IMR-90 (cell line): Measurements from ENCODE around the gene SPINDOC. TPM values are rescaled to one million over a fixed set of nuclear protein-coding genes. Genes with fewer than 3 reads are reported as not detected.

Experiments
- ATAC-seq: fragments of 200-7000 bp; cut with Tn5 transposase; 2 replicates; pipeline ENCODE4 v1.9.1; 2020; ENCODE audit warnings: low read depth, mild to moderate bottlenecking, moderate library complexity
- BruUV-seq: library from RNA; stranded (reverse); fragments of 400-500 nt; replicated peaks from 2 replicates; lab custom pipeline; 2021; lab: Mats Ljungman, UMichigan
- CTCF ChIA-PET: fragments of 300-600 bp; formaldehyde crosslinking; extraction: SDS; loops from one replicate; lab custom pipeline; 2021; ENCODE audit warnings: antibody characterized with exemption; lab: Yijun Ruan, JAX
- POLR2A ChIA-PET: fragments of 300-600 bp; sonication (Branson Sonifier 250); formaldehyde crosslinking; loops from one replicate; lab custom pipeline; 2022; ENCODE audit warnings: antibody characterized with exemption; ENCODE audit not compliant: unreplicated experiment; lab: Charles Lee
- DNase-seq: peaks from one replicate; pipeline ENCODE4 v3.0.0; 2013
- H2AFZ ChIP-seq: replicated peaks from 2 replicates; pipeline ENCODE3; 2013; ENCODE audit warnings: low read length, mild to moderate bottlenecking; ENCODE audit not compliant: poor library complexity
- H2AK5ac ChIP-seq: 2 replicates; pipeline ENCODE4 v1.6.1; 2013; ENCODE audit warnings: low read depth, low read length, inconsistent platforms
- H2AK9ac ChIP-seq: replicated peaks from 2 replicates; pipeline ENCODE3; 2013; ENCODE audit warnings: mild to moderate bottlenecking, low read depth, low read length, moderate library complexity; ENCODE audit not compliant: poor library complexity
- H2BK120ac ChIP-seq: 2 replicates; pipeline ENCODE4 v1.6.1; 2013; ENCODE audit warnings: low read depth, low read length, inconsistent platforms
- H2BK15ac ChIP-seq: 3 replicates; pipeline ENCODE4 v1.6.1; 2013; ENCODE audit warnings: low read depth, low read length, inconsistent platforms
- H2BK20ac ChIP-seq: 2 replicates; pipeline ENCODE4 v1.6.1; 2013; ENCODE audit warnings: low read depth, mild to moderate bottlenecking, inconsistent platforms, low read length, moderate library complexity
- H2BK5ac ChIP-seq: 2 replicates; pipeline ENCODE4 v1.6.1; 2013; ENCODE audit warnings: mild to moderate bottlenecking, low read depth, low read length, inconsistent platforms; ENCODE audit not compliant: poor library complexity, severe bottlenecking
- H3K14ac ChIP-seq: replicated peaks from 2 replicates; pipeline ENCODE4 v1.6.1; 2013; ENCODE audit warnings: low read depth, low read length, inconsistent platforms
- H3K18ac ChIP-seq: 2 replicates; pipeline ENCODE4 v1.6.1; 2013; ENCODE audit warnings: low read depth, low read length, control low read depth
- H3K23ac ChIP-seq: 2 replicates; pipeline ENCODE4 v1.6.1; 2013; ENCODE audit warnings: low read depth, low read length, inconsistent platforms
- H3K27ac ChIP-seq: 2 replicates; pipeline ENCODE4 v1.5.1; 2013; ENCODE audit warnings: mild to moderate bottlenecking, control low read depth, low read length; ENCODE audit not compliant: insufficient read depth
- H3K27me3 ChIP-seq: 2 replicates; pipeline ENCODE4 v1.6.1; 2013; ENCODE audit warnings: low read length; ENCODE audit not compliant: control insufficient read depth, insufficient read depth
- H3K36me3 ChIP-seq: 2 replicates; pipeline ENCODE4 v1.6.1; 2013; ENCODE audit warnings: low read length, mixed read lengths; ENCODE audit not compliant: control insufficient read depth, insufficient read depth
- H3K4ac ChIP-seq: 2 replicates; pipeline ENCODE4 v1.6.1; 2013; ENCODE audit warnings: low read depth, low read length, inconsistent platforms
- H3K4me1 ChIP-seq: 2 replicates; pipeline ENCODE4 v1.6.1; 2013; ENCODE audit warnings: low read length, mixed read lengths; ENCODE audit not compliant: control insufficient read depth, insufficient read depth
- H3K4me2 ChIP-seq: 2 replicates; pipeline ENCODE4 v1.6.1; 2013; ENCODE audit warnings: low read depth, mild to moderate bottlenecking, control low read depth, low read length, moderate library complexity
- H3K4me3 ChIP-seq: 2 replicates; pipeline ENCODE4 v1.5.1; 2013; ENCODE audit warnings: low read depth, mild to moderate bottlenecking, control low read depth, low read length, moderate library complexity; ENCODE audit not compliant: insufficient read depth
- H3K56ac ChIP-seq: 2 replicates; pipeline ENCODE4 v1.6.1; 2013; ENCODE audit warnings: low read length, inconsistent platforms; ENCODE audit not compliant: insufficient read depth; ENCODE audit errors: extremely low read depth
- H3K79me1 ChIP-seq, 2 experiments: 2 replicates each; pipeline ENCODE4 v1.6.1; 2013; ENCODE audit warnings: low read length in 2 of 2, inconsistent platforms in 1 of 2, low read depth in 1 of 2
- H3K9ac ChIP-seq: 2 replicates; pipeline ENCODE4 v1.6.1; 2013; ENCODE audit warnings: low read depth, low read length, control low read depth
- H3K9me1 ChIP-seq: 2 replicates; pipeline ENCODE4 v1.6.1; 2013; ENCODE audit warnings: low read length, inconsistent platforms; ENCODE audit not compliant: insufficient read depth
- H3K9me3 ChIP-seq: 2 replicates; pipeline ENCODE4 v1.6.1; 2013; ENCODE audit warnings: low read length; ENCODE audit not compliant: control insufficient read depth, insufficient read depth
- H4K20me1 ChIP-seq: 2 replicates; pipeline ENCODE4 v1.6.1; 2013; ENCODE audit warnings: low read length, inconsistent platforms; ENCODE audit not compliant: insufficient read depth
- H4K5ac ChIP-seq: 2 replicates; pipeline ENCODE4 v1.6.1; 2013; ENCODE audit warnings: mild to moderate bottlenecking, low read depth, low read length, control low read depth
- H4K8ac ChIP-seq, 2 experiments: 2 replicates each; pipeline ENCODE4 v1.6.1; 2013; ENCODE audit warnings: low read depth in 2 of 2, low read length in 2 of 2, control low read depth in 1 of 2, inconsistent platforms in 1 of 2
- H4K91ac ChIP-seq: 2 replicates; pipeline ENCODE4 v1.6.1; 2013; ENCODE audit warnings: low read depth, low read length, inconsistent platforms; ENCODE audit not compliant: insufficient read depth
- MAZ ChIP-seq: IDR thresholded peaks from 2 replicates; pipeline ENCODE4 v1.6.1; 2012; ENCODE audit warnings: low read depth, mild to moderate bottlenecking, low read length, improper control_type of control experiment, moderate library complexity, borderline replicate concordance
- RCOR1 ChIP-seq: IDR thresholded peaks from 2 replicates; pipeline ENCODE4 v1.6.1; 2012; ENCODE audit warnings: mild to moderate bottlenecking, low read length, improper control_type of control experiment; ENCODE audit not compliant: insufficient replicate concordance
- WGBS, 2 experiments: methylation state at CpG; one replicate each; pipeline versions ENCODE4 v1.1.5 to v1.1.7; 2013; ENCODE audit warnings: missing lambda C conversion rate in 2 of 2; ENCODE audit not compliant: insufficient read length in 1 of 2; ENCODE audit errors: extremely low coverage in 2 of 2; 5-methylcytosine and 5-hydroxymethylcytosine counted together
- dilution Hi-C: fragments of 300-500 bp; cut with HindIII; formaldehyde crosslinking; loops from one replicate; pipeline ENCODE4 v1.14.3; 2018; ENCODE audit warnings: low sequenced_read_pairs; ENCODE audit not compliant: unreplicated experiment
- in situ Hi-C: fragments of 300-500 bp; cut with MboI; formaldehyde crosslinking; loops from 3 replicates; pipeline ENCODE4 v1.14.3; 2019; ENCODE audit warnings: low sequenced_read_pairs, inconsistent platforms, mixed read lengths
- intact Hi-C: fragments of 100-400 bp; cut with micrococcal nuclease; formaldehyde crosslinking; loops from 2 replicates; pipeline ENCODE4 v1.10.0; 2022
- polyA plus RNA-seq, 3 experiments: library from polyadenylated mRNA; depleted of rRNA; stranded (reverse); fragments of >200 nt; gene quantifications; 2 replicates each; pipeline ENCODE4 v1.2.3, GENCODE V29; 2012; ENCODE audit warnings: low replicate concordance in 1 of 3
- total RNA-seq: library from RNA; depleted of rRNA; stranded (reverse); fragments of >200 nt; gene quantifications from 2 replicates; pipeline ENCODE4 v1.2.3, GENCODE V29; 2012

SPINDOC gene
- total and polyA plus RNA-seq, 2 of the 4 experiments (the other 2 are of a cell fraction), result 10.0 to 29.9 TPM

- dilution Hi-C loops (no loop called here), in situ Hi-C loops (loop anchor here (10.0 kb wide), 1 partner anchor 176 kb away; no protein-coding TSS in a partner anchor), intact Hi-C loops (loop anchor here (2.0 kb wide), 3 partner anchors 44 to 384 kb away; partner anchors contain the start of gene SPINDOC)
- Histone ChIP-seq H2BK20ac (no peak overlapping the region), H3K27me3 (no peaks in the 10 kb centered on the region), H3K4ac (peak overlapping the region; percentile 57), H2AK9ac (peak overlapping the region; percentile 89), H3K9me1 (peaks cover 7% of the 10 kb centered on the region), H2AFZ (peak overlapping the region; percentile 96), H3K79me1 (peaks cover 7 to 30% of the 10 kb centered on the region in 2 experiments), H2BK5ac (peak overlapping the region; percentile 68), H4K5ac (no peak overlapping the region), H3K18ac (no peak overlapping the region), H4K8ac (peak overlapping the region; percentile 13 to 43; a peak in 2 of 4 replicates), H2AK5ac (no peak overlapping the region), H3K23ac (no peak overlapping the region), H3K4me1 (peaks cover 15% of the 10 kb centered on the region), H3K4me2 (peak overlapping the region; percentile 65; the same call in 1 of the 2 replicates), H2BK15ac (no peak overlapping the region), H3K4me3 (peak overlapping the region; percentile 59), H2BK120ac (no peak overlapping the region), H4K20me1 (peaks cover 25% of the 10 kb centered on the region), H3K9me3 (no peaks in the 10 kb centered on the region), H4K91ac (no peak overlapping the region), H3K27ac (peak overlapping the region; percentile 58; the same call in 1 of the 2 replicates), H3K56ac (0 out of 2 replicates have a peak overlapping the region, but pooled peaks have one; percentile 24), H3K9ac (peak overlapping the region; percentile 35; the same call in 1 of the 2 replicates), H3K14ac (no peak overlapping the region; the same call in 1 of the 2 replicates), H3K36me3 (peaks cover 10% of the 10 kb centered on the region)
- ATAC-seq, result peak; percentile 60
- no TSS peak for BruUV-seq
- ChIA-PET CTCF (interaction anchor here (1.0 to 1.6 kb wide), 2 partner anchors 11 to 66 kb away, joined by 3 to 4 read pairs; no protein-coding TSS in a partner anchor), POLR2A (no interaction called here)
- 1% methylated on average over 38 of the region's 82 CpGs; no CpG with 5 or more reads in 1 of the 2 experiments for WGBS, 2 experiments
- TF ChIP-seq RCOR1 (no peak), MAZ (peak; percentile 41)
- no peak for DNase-seq
These were observed 44.1 kb upstream of the SPINDOC start for GRCh38 chr11:63769042-63769713.
